MG63 (cell line): ENCODE data around the gene ECEL1. TPM values are rescaled to one million over a fixed set of nuclear protein-coding genes. Genes with fewer than 3 reads are reported as not detected.
A peak's percentile ranks its signal among the peaks of the same experiment; 100 is the strongest.
"Not testable (repeated sequence)": the region's sequence is repeated elsewhere in the genome, so short reads cannot be mapped to it uniquely, and the experiment has no call there.

Source experiments
- DNase-seq: peaks from one replicate; pipeline ENCODE4 v3.0.0-alpha.2; 2020
- H3K27me3 ChIP-seq: fragments of 250-450 bp; sonication (Bioruptor Pico); 2 replicates; pipeline ENCODE4 v1.5.1; 2020; ENCODE audit warnings: mild to moderate bottlenecking, moderate library complexity
- H3K36me3 ChIP-seq: fragments of 250-450 bp; sonication (Bioruptor Pico); 2 replicates; pipeline ENCODE4 v1.5.1; 2020; ENCODE audit warnings: mild to moderate bottlenecking, moderate library complexity
- H3K4me3 ChIP-seq: fragments of 250-450 bp; sonication (Bioruptor Pico); 2 replicates; pipeline ENCODE4 v1.5.1; 2020; ENCODE audit warnings: mild to moderate bottlenecking, moderate library complexity
- H3K9me3 ChIP-seq: fragments of 250-450 bp; sonication (Bioruptor Pico); 2 replicates; pipeline ENCODE4 v1.5.1; 2020; ENCODE audit warnings: mild to moderate bottlenecking, moderate library complexity
- total RNA-seq: library from RNA; depleted of rRNA; stranded (reverse); fragments of >200 nt; shearing (Covaris generic); gene quantifications from 2 replicates; pipeline ENCODE4 v1.2.3, GENCODE V29; 2014; ENCODE audit warnings: low replicate concordance

The ECEL1 gene
- total RNA-seq, 1 experiment from 2014 or later = not detected

GRCh38 chr2:232458661-232459418, 28.8 kb downstream of the ECEL1 start:
- H3K4me3 ChIP-seq = no peak overlapping the region
- no peak for DNase-seq
- 0 out of 2 replicates have a peak, but pooled peaks cover 2% of the 10 kb centered on the region for H3K27me3 ChIP-seq
- H3K9me3 ChIP-seq = no peaks in the 10 kb centered on the region
- H3K36me3 ChIP-seq = no peaks in the 10 kb centered on the region

GRCh38 chr2:232458051-232458660, 29.5 kb downstream of the ECEL1 start:
- Histone ChIP-seq H3K9me3 (no peaks in the 10 kb centered on the region), H3K36me3 (no peaks in the 10 kb centered on the region), H3K27me3 (no peaks in the 10 kb centered on the region), H3K4me3 (no peak overlapping the region)
- DNase-seq = no peak

- Histone ChIP-seq H3K27me3 (no peaks in the 10 kb centered on the region), H3K9me3 (no peaks in the 10 kb centered on the region), H3K36me3 (no peaks in the 10 kb centered on the region), H3K4me3 (no peak overlapping the region)
- no peak for DNase-seq
Measured at GRCh38 chr2:232457121-232458011, 30.3 kb downstream of the ECEL1 start.

DNA sequence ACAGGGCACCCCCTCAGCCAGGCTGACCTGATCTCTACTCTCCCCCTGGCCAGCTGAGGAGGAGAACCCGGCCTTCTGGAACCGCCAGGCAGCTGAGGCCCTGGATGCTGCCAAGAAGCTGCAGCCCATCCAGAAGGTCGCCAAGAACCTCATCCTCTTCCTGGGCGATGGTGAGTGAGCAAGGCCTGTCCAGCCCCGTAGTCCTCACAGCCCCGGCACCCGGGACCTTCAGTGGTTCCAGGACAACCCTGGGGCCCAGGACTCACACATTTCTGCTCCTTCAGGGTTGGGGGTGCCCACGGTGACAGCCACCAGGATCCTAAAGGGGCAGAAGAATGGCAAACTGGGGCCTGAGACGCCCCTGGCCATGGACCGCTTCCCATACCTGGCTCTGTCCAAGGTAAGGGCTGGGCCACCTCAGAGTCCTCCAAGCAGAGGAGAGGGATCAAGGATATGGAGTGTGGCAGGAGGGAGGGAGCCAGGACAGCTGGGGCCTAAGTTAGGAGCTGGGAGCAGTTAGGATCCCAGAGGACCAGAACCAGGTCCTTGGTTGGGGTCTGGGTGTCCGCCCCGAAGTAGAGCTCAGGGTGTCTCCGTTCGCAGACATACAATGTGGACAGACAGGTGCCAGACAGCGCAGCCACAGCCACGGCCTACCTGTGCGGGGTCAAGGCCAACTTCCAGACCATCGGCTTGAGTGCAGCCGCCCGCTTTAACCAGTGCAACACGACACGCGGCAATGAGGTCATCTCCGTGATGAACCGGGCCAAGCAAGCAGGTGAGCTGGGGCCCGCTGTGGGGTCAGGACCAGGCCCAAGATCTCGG, 31.1 kb downstream of the ECEL1 start:
- Histone ChIP-seq H3K36me3 (no peaks in the 10 kb centered on the region), H3K27me3 (no peaks in the 10 kb centered on the region), H3K9me3 (no peaks in the 10 kb centered on the region), H3K4me3 (no peak overlapping the region)
- no peak for DNase-seq

DNA sequence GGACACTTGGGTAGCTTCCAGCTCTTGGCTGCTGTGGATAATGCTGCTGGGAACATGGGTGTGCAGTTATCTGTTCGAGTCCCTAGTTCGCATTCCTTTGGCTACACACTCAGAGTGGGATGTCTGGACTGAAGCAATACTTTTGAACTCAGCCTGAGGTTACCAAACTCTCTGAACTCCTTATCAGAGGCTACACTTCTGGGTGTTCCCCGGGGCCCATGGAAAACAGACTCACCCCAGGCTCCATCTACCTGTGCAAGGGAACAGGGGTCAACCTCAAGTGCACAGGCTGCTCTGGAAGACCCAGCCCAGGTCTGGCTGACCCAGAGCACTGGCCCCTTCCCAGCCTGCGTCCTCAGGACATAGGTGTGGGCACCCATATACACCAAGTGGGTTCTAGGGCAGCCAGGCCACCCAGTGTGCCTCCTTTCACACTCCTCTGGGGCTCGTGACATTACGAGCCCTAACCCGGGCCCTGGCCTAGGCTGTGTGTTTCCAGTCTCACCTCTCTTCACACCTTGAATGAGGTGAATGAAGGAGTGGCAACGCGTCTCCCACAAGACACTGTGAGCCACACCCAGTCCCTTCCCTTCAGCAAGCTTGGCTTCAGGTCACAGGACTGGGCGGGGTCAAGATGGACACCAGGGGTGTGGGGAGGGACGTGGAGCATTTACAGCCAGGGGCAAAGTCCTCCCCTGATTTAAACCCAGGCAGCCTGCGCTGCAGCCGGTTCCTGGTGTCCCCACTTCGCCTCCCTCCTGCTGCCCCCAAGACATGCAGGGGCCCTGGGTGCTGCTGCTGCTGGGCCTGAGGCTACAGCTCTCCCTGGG, 32.0 kb downstream of the ECEL1 start, which contains the start of gene ALPI:
Gene ALPI (plus strand): TSS at position 728 of the 830 bp plus-strand sequence. CDS start 47 bp downstream, at position 775.
- no peaks in the 10 kb centered on the region for H3K36me3 ChIP-seq
- H3K27me3 ChIP-seq = no peaks in the 10 kb centered on the region
- no peak within 1 kb of the TSS for H3K4me3 ChIP-seq
- no peaks in the 10 kb centered on the region for H3K9me3 ChIP-seq
- no peak for DNase-seq

- H3K36me3 ChIP-seq = no peaks in the 10 kb centered on the region
- H3K27me3 ChIP-seq = no peaks in the 10 kb centered on the region
Measured at GRCh38 chr2:232454630-232455029, 33.0 kb downstream of the ECEL1 start.

GRCh38 chr2:232451645-232452044, 36.0 kb downstream of the ECEL1 start:
- not testable (repeated sequence) for H3K36me3 ChIP-seq, H3K27me3 ChIP-seq, H3K4me3 ChIP-seq, H3K9me3 ChIP-seq, DNase-seq

More at GRCh38 chr2:232454630-232455029, 33.0 kb downstream of the ECEL1 start:
- H3K9me3 ChIP-seq = no peaks in the 10 kb centered on the region
- DNase-seq = no peak
- H3K4me3 ChIP-seq = no peak overlapping the region

DNA sequence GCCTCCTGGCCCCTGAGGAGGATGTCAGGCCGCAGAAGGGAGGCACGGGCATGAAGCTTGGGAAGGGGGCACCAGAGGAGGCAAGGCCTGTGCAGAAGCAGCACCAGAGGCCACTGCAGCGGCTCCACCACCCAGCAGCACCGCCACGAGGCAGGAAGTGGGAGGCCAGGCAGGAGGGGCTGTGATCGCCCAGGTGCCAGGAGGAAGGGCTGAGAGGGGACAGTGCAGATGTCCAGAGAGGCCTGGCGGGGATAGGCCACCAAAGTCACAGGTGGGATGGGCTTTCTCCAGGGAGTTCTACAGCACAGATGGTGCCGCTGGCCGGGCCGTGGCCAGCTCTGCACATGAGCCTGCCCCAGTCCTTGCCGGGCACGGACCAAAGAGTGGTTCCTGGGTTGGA, 37.7 kb downstream of the ECEL1 start:
- H3K9me3 ChIP-seq = no peaks in the 10 kb centered on the region
- no peak overlapping the region for H3K4me3 ChIP-seq
- H3K27me3 ChIP-seq = no peaks in the 10 kb centered on the region
- no peaks in the 10 kb centered on the region for H3K36me3 ChIP-seq
- DNase-seq = no peak

GRCh38 chr2:232448304-232448690, 39.3 kb downstream of the ECEL1 start:
- H3K9me3 ChIP-seq = no peaks in the 10 kb centered on the region
- H3K27me3 ChIP-seq = no peaks in the 10 kb centered on the region
- H3K36me3 ChIP-seq = no peaks in the 10 kb centered on the region
- no peak overlapping the region for H3K4me3 ChIP-seq
- DNase-seq = no peak

DNA sequence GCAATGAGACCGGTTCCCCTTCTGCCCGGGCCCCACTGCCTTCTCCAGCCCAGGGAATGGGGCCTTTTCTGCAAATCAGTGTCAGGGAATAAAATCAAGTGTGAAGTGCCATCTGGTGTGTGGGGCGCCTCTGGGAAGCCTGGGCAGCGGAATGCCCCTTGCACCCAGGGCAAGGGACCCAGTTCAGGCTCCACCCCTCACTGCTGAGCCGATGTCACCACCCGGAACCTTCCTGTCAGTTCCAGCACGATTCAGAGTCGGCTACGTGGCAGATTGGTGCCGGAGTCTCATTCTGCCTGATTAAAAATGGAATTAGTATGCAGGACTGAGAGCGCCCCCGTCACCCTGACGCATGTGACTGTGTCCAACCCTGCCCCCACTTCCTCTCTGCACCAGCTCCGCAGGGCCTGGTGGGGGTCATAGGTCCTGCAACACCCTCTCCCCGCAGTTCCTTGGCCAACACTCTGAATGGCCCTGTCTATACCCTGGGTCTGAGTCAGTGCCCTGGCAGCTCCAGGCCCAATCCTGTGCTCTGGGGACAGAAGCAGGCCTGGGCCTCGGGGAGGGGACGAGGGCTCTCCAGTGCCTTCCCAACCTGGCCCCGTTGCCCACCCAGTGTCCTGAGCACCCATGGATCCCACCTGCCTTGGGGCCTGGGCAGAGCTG, 39.9 kb downstream of the ECEL1 start:
- H3K27me3 ChIP-seq = no peaks in the 10 kb centered on the region
- no peaks in the 10 kb centered on the region for H3K36me3 ChIP-seq
- no peak for DNase-seq
- H3K9me3 ChIP-seq = no peaks in the 10 kb centered on the region
- H3K4me3 ChIP-seq = no peak overlapping the region

DNA sequence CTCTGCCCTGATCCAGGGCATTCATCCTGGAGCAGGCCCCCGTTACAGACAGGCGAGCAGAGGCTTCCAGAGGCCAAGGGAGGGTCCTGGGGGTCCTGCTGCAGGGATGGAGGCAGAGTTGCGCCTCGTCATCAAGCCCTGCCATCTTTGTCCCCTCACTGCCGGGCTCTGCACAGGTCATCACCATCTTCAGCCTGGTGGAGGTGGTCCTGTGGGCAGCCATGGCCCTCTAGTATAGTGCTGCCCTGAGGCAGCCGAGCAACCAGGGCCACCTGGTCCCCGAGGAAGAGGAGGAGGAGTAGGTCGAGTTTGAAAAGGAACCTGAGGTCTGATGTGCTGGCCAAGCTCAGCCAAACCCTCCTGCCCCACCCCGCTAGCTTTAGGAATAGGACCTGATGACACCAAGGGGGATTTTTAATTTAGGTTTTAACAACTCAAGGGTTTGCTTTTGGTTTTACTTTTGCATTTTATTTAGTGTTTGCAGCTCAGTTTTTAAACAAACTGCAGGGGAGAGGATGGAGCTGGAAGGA, 40.5 kb downstream of the ECEL1 start:
- no peaks in the 10 kb centered on the region for H3K27me3 ChIP-seq
- no peaks in the 10 kb centered on the region for H3K36me3 ChIP-seq
- H3K9me3 ChIP-seq = no peaks in the 10 kb centered on the region
- DNase-seq = no peak
- no peak overlapping the region for H3K4me3 ChIP-seq

DNA sequence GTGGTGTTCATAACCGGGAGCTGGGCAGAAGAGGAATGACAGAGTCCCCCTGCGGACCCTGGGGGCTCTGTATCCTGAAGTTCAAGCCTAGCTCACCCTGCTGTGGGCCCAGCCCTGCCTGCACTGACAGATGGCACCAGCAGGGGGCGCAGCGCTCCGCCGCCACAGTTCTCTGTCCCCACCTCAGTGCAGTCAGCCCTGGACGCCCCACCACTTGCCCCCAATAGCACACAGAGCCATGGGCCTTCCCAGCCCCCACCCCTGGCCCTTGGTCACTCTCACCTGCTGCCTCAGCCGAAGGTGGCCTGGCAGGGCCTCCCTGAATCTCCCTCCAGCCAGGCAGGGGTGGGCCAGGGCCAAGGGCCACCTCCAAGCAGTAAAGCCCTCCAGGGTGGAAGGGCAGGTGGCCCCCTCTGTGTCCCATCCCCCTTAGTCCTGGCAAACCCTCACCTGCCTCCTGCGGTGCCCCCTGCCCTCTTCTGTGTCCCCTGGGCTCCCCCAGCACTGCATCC, 41.3 kb downstream of the ECEL1 start:
- not testable (repeated sequence) for DNase-seq, H3K27me3 ChIP-seq, H3K4me3 ChIP-seq, H3K9me3 ChIP-seq, H3K36me3 ChIP-seq

DNA sequence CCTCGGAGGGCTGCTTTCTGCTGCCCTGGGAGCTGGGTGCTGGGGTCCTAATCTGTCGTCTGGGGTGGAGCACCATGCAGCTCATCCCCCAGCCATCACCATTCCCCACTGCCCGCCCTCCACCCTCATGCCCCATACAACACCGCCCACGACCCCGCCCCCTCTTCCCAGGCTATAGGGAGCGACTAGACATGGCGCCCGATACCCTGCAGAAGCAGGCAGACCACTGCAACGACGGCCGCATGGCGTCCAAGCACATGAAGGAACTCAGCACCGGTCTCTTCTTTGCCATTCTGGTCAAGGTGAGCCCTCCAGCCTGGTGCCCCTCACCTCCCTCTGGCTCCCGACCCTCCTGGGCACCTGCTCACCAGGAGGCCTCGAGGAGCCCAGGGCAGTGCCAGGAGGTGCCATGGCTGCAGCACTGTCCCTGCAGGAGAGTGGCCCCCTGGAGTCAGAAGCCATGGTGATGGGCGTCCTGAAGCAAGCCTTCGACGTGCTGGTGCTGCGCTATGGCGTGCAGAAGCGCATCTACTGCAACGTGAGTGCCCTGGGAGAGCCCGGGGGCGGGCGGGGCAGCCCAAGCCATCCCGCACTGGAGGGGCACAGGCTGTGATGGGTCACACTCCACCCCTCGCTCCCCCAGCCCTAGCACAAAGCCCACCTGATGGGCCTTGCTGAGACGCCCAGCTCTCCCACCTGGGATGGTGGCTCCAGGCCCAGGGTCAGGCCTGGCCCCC, 42.3 kb downstream of the ECEL1 start:
- H3K27me3 ChIP-seq, H3K4me3 ChIP-seq, H3K9me3 ChIP-seq, DNase-seq, H3K36me3 ChIP-seq: not testable (repeated sequence)

GRCh38 chr2:232444409-232445148, 43.1 kb downstream of the ECEL1 start:
- peak; percentile 76 for DNase-seq
- Histone ChIP-seq H3K27me3 (no peaks in the 10 kb centered on the region), H3K36me3 (no peaks in the 10 kb centered on the region), H3K4me3 (no peak overlapping the region), H3K9me3 (no peaks in the 10 kb centered on the region)
